Tibial nerve (tissue), 4 donors: Measurements from ENCODE around the gene TTC28.

ENCODE experiments used
- CTCF ChIP-seq, 5 experiments: fragments of 200-600 bp in 3 of 5; fragments of 450-650 bp in 2 of 5; sonication (generic) in 3 of 5; IDR thresholded peaks; one replicate each; pipeline ENCODE4 v1.5.1; 2016 to 2019; ENCODE audit warnings: antibody characterized with exemption in 5 of 5, mild to moderate bottlenecking in 3 of 5, moderate library complexity in 2 of 5
- EP300 ChIP-seq, 2 donors: sonication (generic); formaldehyde crosslinking; IDR thresholded peaks; one replicate each; pipeline ENCODE4 v1.6.1; 2017; ENCODE audit warnings: antibody characterized with exemption in 2 of 2, mild to moderate bottlenecking in 1 of 2
- POLR2A ChIP-seq, 2 donors: fragments of 450-650 bp; IDR thresholded peaks; one replicate each; pipeline ENCODE4 v1.6.1; 2017; ENCODE audit warnings: antibody characterized with exemption in 2 of 2, mild to moderate bottlenecking in 2 of 2, moderate library complexity in 2 of 2

GRCh38 chr22:28568099-28568498 lies 111.5 kb downstream of the TTC28 start:
- TF ChIP-seq CTCF (IDR thresholded peaks at IDR 0.05): no peak
- no peak for TF ChIP-seq POLR2A (IDR thresholded peaks at IDR 0.05)
- no peak for TF ChIP-seq EP300 (IDR thresholded peaks at IDR 0.05)
